B cell (primary cell): ENCODE results near the gene KRTAP20-1.

Experiments
- CTCF ChIP-seq: fragments of 200-600 bp; IDR thresholded peaks from one replicate; pipeline ENCODE4 v1.8.0; 2022; ENCODE audit warnings: antibody characterized with exemption, mild to moderate bottlenecking
- EZH2 ChIP-seq: IDR thresholded peaks from 2 replicates; pipeline ENCODE4 v1.6.1; 2012; ENCODE audit warnings: borderline replicate concordance, low read depth, mild to moderate bottlenecking, moderate library complexity, low read length; ENCODE audit not compliant: insufficient read depth, poor library complexity, severe bottlenecking

DNA sequence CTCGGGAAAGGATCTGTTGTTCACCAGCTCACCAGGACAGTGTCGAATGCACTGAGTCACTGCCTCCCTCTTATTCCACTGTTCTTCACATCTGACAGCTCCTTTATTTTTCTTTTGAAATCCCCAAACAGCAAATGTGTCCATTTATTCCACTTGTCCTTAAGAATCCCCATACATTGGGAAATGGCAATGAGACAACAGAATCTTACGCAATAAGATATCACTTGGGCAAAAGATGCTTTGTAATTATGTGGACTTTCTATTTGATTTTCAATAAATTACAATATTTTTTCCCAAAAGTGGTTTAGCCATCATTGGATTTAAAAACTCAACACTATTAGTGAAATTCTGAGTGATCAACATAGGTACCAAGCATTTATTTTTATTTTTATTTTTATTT is 22.5 kb downstream of the KRTAP20-1 start:
- TF ChIP-seq CTCF, result no peak
- no peak for TF ChIP-seq EZH2
